ENCODE measurements around the gene TNFAIP3. TPM values are rescaled to one million over a fixed set of nuclear protein-coding genes. Genes with fewer than 3 reads are reported as not detected.

Gene TNFAIP3
- total and polyA plus RNA-seq, 2 experiments from 2014 or later = 73.4 to 141 TPM

GRCh38 chr6:137903933-137904821 is 37.1 kb downstream of the TNFAIP3 start:
- no peaks in the 10 kb centered on the region for H3K9me3 ChIP-seq (ENCODE audit: low read depth)
- H3K4me2 ChIP-seq = peak overlapping the region; percentile 32
- 83% methylated on average over 12 of the region's 12 CpGs for WGBS (ENCODE audit: low lambda C conversion rate, missing lambda C conversion rate)
- H3K9me2 ChIP-seq (replicated peaks; ENCODE audit: insufficient read depth) = no peaks in the 10 kb centered on the region
- TF ChIP-seq EZH2phosphoT487 (IDR thresholded peaks at IDR 0.05; ENCODE audit: low read depth, severe bottlenecking, unreplicated experiment) (no peak), EZH2 (IDR thresholded peaks at IDR 0.05; ENCODE audit: borderline replicate concordance) (no peak), CTCF (IDR thresholded peaks at IDR 0.05; ENCODE audit: poor library complexity) (no peak)
- H3K4me1 ChIP-seq (ENCODE audit: insufficient read depth) = peaks cover 16% of the 10 kb centered on the region
- H4K20me1 ChIP-seq (ENCODE audit: insufficient read depth, poor library complexity, severe bottlenecking) = no peaks in the 10 kb centered on the region
- H3K27ac ChIP-seq = no peak overlapping the region
- H3K4me3 ChIP-seq = no peak overlapping the region
- peak; percentile 51 for DNase-seq (ENCODE audit: low spot score)
- H3K27me3 ChIP-seq = no peaks in the 10 kb centered on the region
- no peaks in the 10 kb centered on the region for H3K36me3 ChIP-seq (replicated peaks; ENCODE audit: insufficient read depth, low read depth)
- H2AFZ ChIP-seq = no peak overlapping the region
- H3K79me2 ChIP-seq = no peaks in the 10 kb centered on the region

GRCh38 chr6:137904822-137905617 is 38.0 kb downstream of the TNFAIP3 start:
- DNase-seq (ENCODE audit: low spot score) = no peak
- TF ChIP-seq CTCF (IDR thresholded peaks at IDR 0.05; ENCODE audit: poor library complexity) (no peak), EZH2phosphoT487 (IDR thresholded peaks at IDR 0.05; ENCODE audit: low read depth, severe bottlenecking, unreplicated experiment) (no peak), EZH2 (IDR thresholded peaks at IDR 0.05; ENCODE audit: borderline replicate concordance) (no peak)
- H3K4me3 ChIP-seq = no peak overlapping the region
- H3K4me2 ChIP-seq = peak overlapping the region; percentile 32
- 77% methylated on average over 10 of the region's 11 CpGs for WGBS (ENCODE audit: low lambda C conversion rate, missing lambda C conversion rate)
- no peaks in the 10 kb centered on the region for H3K79me2 ChIP-seq
- no peaks in the 10 kb centered on the region for H4K20me1 ChIP-seq (ENCODE audit: insufficient read depth, poor library complexity, severe bottlenecking)
- no peaks in the 10 kb centered on the region for H3K9me2 ChIP-seq (replicated peaks; ENCODE audit: insufficient read depth)
- peaks cover 16% of the 10 kb centered on the region for H3K4me1 ChIP-seq (ENCODE audit: insufficient read depth)
- no peaks in the 10 kb centered on the region for H3K36me3 ChIP-seq (replicated peaks; ENCODE audit: insufficient read depth, low read depth)
- H2AFZ ChIP-seq = no peak overlapping the region
- H3K9me3 ChIP-seq (ENCODE audit: low read depth) = no peaks in the 10 kb centered on the region
- H3K27me3 ChIP-seq = no peaks in the 10 kb centered on the region
- H3K27ac ChIP-seq = peak overlapping the region; percentile 20

GRCh38 chr6:137906020-137906472 is 39.0 kb downstream of the TNFAIP3 start:
- Histone ChIP-seq H2AFZ (no peak overlapping the region), H3K4me1 (ENCODE audit: insufficient read depth) (peaks cover 15% of the 10 kb centered on the region), H3K27me3 (no peaks in the 10 kb centered on the region), H3K4me2 (no peak overlapping the region), H3K36me3 (replicated peaks; ENCODE audit: insufficient read depth, low read depth) (no peaks in the 10 kb centered on the region), H4K20me1 (ENCODE audit: insufficient read depth, poor library complexity, severe bottlenecking) (no peaks in the 10 kb centered on the region), H3K27ac (no peak overlapping the region), H3K9me3 (ENCODE audit: low read depth) (no peaks in the 10 kb centered on the region), H3K9me2 (replicated peaks; ENCODE audit: insufficient read depth) (no peaks in the 10 kb centered on the region), H3K79me2 (no peaks in the 10 kb centered on the region), H3K4me3 (no peak overlapping the region)
- 66% methylated on average over 1 of the region's 1 CpG for WGBS (ENCODE audit: low lambda C conversion rate, missing lambda C conversion rate)
- no peak for TF ChIP-seq EZH2 (IDR thresholded peaks at IDR 0.05; ENCODE audit: borderline replicate concordance)
- TF ChIP-seq CTCF (IDR thresholded peaks at IDR 0.05; ENCODE audit: poor library complexity) = no peak
- no peak for TF ChIP-seq EZH2phosphoT487 (IDR thresholded peaks at IDR 0.05; ENCODE audit: low read depth, severe bottlenecking, unreplicated experiment)
- no peak for DNase-seq (ENCODE audit: low spot score)

All from hepatocyte (in vitro differentiated cells).